GM21381 (cell line): Measurements from ENCODE around the gene GPR173.
A peak's percentile ranks its signal among the peaks of the same experiment; 100 is the strongest.

Experiments
- ATAC-seq: cut with Tn5 transposase; IDR thresholded peaks from one replicate; pipeline ENCODE4 v1.9.1; 2021; ENCODE audit warnings: mild to moderate bottlenecking, moderate library complexity; ENCODE audit not compliant: unreplicated experiment

GPR173 gene

GRCh38 chrX:53088136-53088974 is 39.8 kb downstream of the GPR173 start:
- no peak for ATAC-seq

GRCh38 chrX:53089224-53089842 is 40.7 kb downstream of the GPR173 start:
- ATAC-seq = no peak

GRCh38 chrX:53089925-53090324 is 41.3 kb downstream of the GPR173 start:
- no peak for ATAC-seq

GRCh38 chrX:53091354-53091753 is 42.8 kb downstream of the GPR173 start:
- ATAC-seq = no peak

- ATAC-seq = peak; percentile 52
Observed at GRCh38 chrX:53093177-53093655, 44.6 kb downstream of the GPR173 start.

- peak; percentile 78 for ATAC-seq
Observed at GRCh38 chrX:53093748-53094581, 45.4 kb downstream of the GPR173 start, which contains the start of gene KANTR. KANTR (plus strand) TSS chrX:53094142; CDS start chrX:53124273, 30,131 bp downstream.

- ATAC-seq = no peak
Observed at GRCh38 chrX:53094582-53094905, 46.0 kb downstream of the GPR173 start.

- no peak for ATAC-seq
Observed at GRCh38 chrX:53095796-53096195, 47.2 kb downstream of the GPR173 start.

- ATAC-seq = no peak
Observed at GRCh38 chrX:53114864-53115549, 66.4 kb downstream of the GPR173 start.

- ATAC-seq = no peak
Observed at GRCh38 chrX:53115550-53115874, 66.9 kb downstream of the GPR173 start.

GRCh38 chrX:53116101-53116500 is 67.5 kb downstream of the GPR173 start:
- no peak for ATAC-seq

- no peak for ATAC-seq
Observed at GRCh38 chrX:53122013-53122412, 73.4 kb downstream of the GPR173 start.

- no peak for ATAC-seq
Observed at GRCh38 chrX:53125506-53125905, 76.9 kb downstream of the GPR173 start.

GRCh38 chrX:53126377-53126776 is 77.8 kb downstream of the GPR173 start:
- no peak for ATAC-seq

- no peak for ATAC-seq
Observed at GRCh38 chrX:53128097-53128749, 79.6 kb downstream of the GPR173 start.
